ENCODE data around the gene CLCN6. TPM values are rescaled to one million over a fixed set of nuclear protein-coding genes. Genes with fewer than 3 reads are reported as not detected.

Gene CLCN6
- total RNA-seq, 1 experiment from 2014 or later: 30.4 TPM

GRCh38 chr1:11877074-11877473, 71.1 kb downstream of the CLCN6 start:
- H3K36me3 Mint-ChIP-seq (ENCODE audit: insufficient read depth, unreplicated experiment): no peaks in the 10 kb centered on the region
- no peak overlapping the region for H3K4me3 Mint-ChIP-seq (ENCODE audit: unreplicated experiment)
- no peaks in the 10 kb centered on the region for H3K27me3 Mint-ChIP-seq (ENCODE audit: insufficient read depth, unreplicated experiment)
- Histone ChIP-seq H3K9me3 (no peaks in the 10 kb centered on the region), H3K36me3 (ENCODE audit: control insufficient read depth, insufficient read depth, low read length) (no peaks in the 10 kb centered on the region), H3K27me3 (replicated peaks; ENCODE audit: control insufficient read depth, insufficient read depth, low read length) (no peaks in the 10 kb centered on the region), H3K4me3 (ENCODE audit: low read depth, low read length) (no peak overlapping the region), H3K4me1 (no peaks in the 10 kb centered on the region)
- no peaks in the 10 kb centered on the region for H3K4me1 Mint-ChIP-seq (ENCODE audit: low read depth, unreplicated experiment)
- no peak for DNase-seq
- TF ChIP-seq CTCF (IDR thresholded peaks at IDR 0.05; ENCODE audit: insufficient read depth in 1 of 2, low read depth in 1 of 2, low read length in 1 of 2, severe bottlenecking in 1 of 2, unreplicated experiment in 1 of 2): no peak
- ChIA-PET POLR2A (no interaction called here), CTCF (no interaction called here)
- H3K9me3 Mint-ChIP-seq (ENCODE audit: unreplicated experiment): no peaks in the 10 kb centered on the region
- no peak overlapping the region for H3K27ac Mint-ChIP-seq (ENCODE audit: unreplicated experiment)
- intact Hi-C loops (cut with micrococcal nuclease; ENCODE audit: unreplicated experiment): no loop called here
- no TSS peak for BruUV-seq (replicated peaks)

- Mint-ChIP-seq H3K4me3 (ENCODE audit: unreplicated experiment) (no peak overlapping the region), H3K27ac (ENCODE audit: unreplicated experiment) (no peak overlapping the region), H3K4me1 (ENCODE audit: low read depth, unreplicated experiment) (peaks cover 6% of the 10 kb centered on the region), H3K36me3 (ENCODE audit: insufficient read depth, unreplicated experiment) (no peaks in the 10 kb centered on the region), H3K9me3 (ENCODE audit: unreplicated experiment) (no peaks in the 10 kb centered on the region), H3K27me3 (ENCODE audit: insufficient read depth, unreplicated experiment) (no peaks in the 10 kb centered on the region)
- H3K4me1 ChIP-seq: peaks cover 7% of the 10 kb centered on the region
- H3K36me3 ChIP-seq (ENCODE audit: control insufficient read depth, insufficient read depth, low read length): no peaks in the 10 kb centered on the region
- no peak for DNase-seq
- H3K9me3 ChIP-seq: no peaks in the 10 kb centered on the region
- H3K27me3 ChIP-seq (replicated peaks; ENCODE audit: control insufficient read depth, insufficient read depth, low read length): no peaks in the 10 kb centered on the region
- ChIA-PET POLR2A (no interaction called here), CTCF (no interaction called here)
- intact Hi-C loops (cut with micrococcal nuclease; ENCODE audit: unreplicated experiment): no loop called here
- TF ChIP-seq CTCF (IDR thresholded peaks at IDR 0.05; ENCODE audit: insufficient read depth in 1 of 2, low read depth in 1 of 2, low read length in 1 of 2, severe bottlenecking in 1 of 2, unreplicated experiment in 1 of 2): no peak
- no TSS peak for BruUV-seq (replicated peaks)
- H3K4me3 ChIP-seq (ENCODE audit: low read depth, low read length): no peak overlapping the region
These were observed 72.3 kb downstream of the CLCN6 start for GRCh38 chr1:11878081-11878890.

GRCh38 chr1:11878891-11879190, 72.8 kb downstream of the CLCN6 start:
- POLR2A ChIA-PET: no interaction called here

More at GRCh38 chr1:11878891-11879190, 72.8 kb downstream of the CLCN6 start:
- Mint-ChIP-seq H3K9me3 (ENCODE audit: unreplicated experiment) (no peaks in the 10 kb centered on the region), H3K27ac (ENCODE audit: unreplicated experiment) (no peak overlapping the region), H3K36me3 (ENCODE audit: insufficient read depth, unreplicated experiment) (no peaks in the 10 kb centered on the region), H3K4me3 (ENCODE audit: unreplicated experiment) (no peak overlapping the region), H3K27me3 (ENCODE audit: insufficient read depth, unreplicated experiment) (no peaks in the 10 kb centered on the region), H3K4me1 (ENCODE audit: low read depth, unreplicated experiment) (peaks cover 7% of the 10 kb centered on the region)
- intact Hi-C loops (cut with micrococcal nuclease; ENCODE audit: unreplicated experiment): no loop called here
- no peak for TF ChIP-seq CTCF (IDR thresholded peaks at IDR 0.05; ENCODE audit: insufficient read depth in 1 of 2, low read depth in 1 of 2, low read length in 1 of 2, severe bottlenecking in 1 of 2, unreplicated experiment in 1 of 2)
- no peak for DNase-seq
- Histone ChIP-seq H3K9me3 (no peaks in the 10 kb centered on the region), H3K27me3 (replicated peaks; ENCODE audit: control insufficient read depth, insufficient read depth, low read length) (no peaks in the 10 kb centered on the region), H3K4me1 (peaks cover 7% of the 10 kb centered on the region), H3K36me3 (ENCODE audit: control insufficient read depth, insufficient read depth, low read length) (no peaks in the 10 kb centered on the region), H3K4me3 (ENCODE audit: low read depth, low read length) (no peak overlapping the region)
- CTCF ChIA-PET: no interaction called here
- no TSS peak for BruUV-seq (replicated peaks)

All from Caco-2 (cell line).